Measurements from ENCODE around the gene SH2B3.

Gene SH2B3

DNA sequence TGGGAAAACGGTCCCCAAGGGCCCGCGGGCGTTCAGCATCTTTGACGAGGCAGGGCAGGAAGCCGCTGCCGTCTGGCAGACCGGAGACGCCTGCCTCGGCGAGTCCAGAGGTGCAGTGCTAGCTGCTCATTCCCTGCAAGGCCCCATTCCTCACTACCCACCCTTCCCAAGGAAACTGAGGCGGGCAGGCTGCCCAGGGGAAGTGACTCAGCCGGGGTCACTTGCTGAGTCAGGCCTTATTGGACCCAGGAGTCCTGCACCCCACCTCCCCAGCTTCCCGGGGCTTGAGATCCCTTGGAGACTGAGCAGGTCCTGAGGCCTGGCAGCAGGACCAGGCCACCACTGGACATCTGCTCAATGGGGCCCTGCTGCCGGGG is 3.7 kb downstream of the SH2B3 start:
- DNase-seq (ENCODE audit: low read depth in 2 of 2), result no peak

DNA sequence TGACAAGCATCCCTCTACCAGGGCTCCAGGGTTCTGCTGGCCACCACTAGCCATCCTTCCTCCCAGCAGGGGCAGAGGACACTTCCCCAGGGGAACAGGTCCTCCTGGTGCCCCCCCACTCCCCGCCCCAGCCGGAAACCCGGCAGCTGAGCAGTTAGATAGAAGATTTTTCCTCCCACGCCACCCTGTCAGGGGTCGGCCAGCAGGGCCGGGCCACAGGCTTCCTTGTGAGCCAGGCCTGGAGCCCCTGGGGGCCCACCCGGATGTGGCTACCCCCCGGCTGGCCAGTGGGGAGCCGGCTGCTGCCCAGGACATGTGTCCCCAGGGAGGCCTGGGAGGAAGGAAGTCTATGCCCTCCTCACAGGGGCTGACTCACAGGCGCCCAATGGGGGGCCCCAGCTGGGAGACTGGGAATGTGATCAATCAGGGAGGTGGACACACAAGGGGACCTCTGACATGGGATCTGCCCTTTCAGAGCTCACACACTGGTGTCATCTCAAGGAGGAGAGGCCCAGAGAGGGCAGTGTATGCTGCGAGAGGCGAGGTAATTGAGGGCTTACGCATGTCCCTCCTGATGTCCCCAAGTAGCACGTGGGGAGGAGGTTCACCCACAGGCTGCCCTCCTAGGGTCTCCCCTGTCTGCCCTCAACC is 4.2 kb downstream of the SH2B3 start:
- DNase-seq (ENCODE audit: low read depth in 2 of 2), result no peak

DNA sequence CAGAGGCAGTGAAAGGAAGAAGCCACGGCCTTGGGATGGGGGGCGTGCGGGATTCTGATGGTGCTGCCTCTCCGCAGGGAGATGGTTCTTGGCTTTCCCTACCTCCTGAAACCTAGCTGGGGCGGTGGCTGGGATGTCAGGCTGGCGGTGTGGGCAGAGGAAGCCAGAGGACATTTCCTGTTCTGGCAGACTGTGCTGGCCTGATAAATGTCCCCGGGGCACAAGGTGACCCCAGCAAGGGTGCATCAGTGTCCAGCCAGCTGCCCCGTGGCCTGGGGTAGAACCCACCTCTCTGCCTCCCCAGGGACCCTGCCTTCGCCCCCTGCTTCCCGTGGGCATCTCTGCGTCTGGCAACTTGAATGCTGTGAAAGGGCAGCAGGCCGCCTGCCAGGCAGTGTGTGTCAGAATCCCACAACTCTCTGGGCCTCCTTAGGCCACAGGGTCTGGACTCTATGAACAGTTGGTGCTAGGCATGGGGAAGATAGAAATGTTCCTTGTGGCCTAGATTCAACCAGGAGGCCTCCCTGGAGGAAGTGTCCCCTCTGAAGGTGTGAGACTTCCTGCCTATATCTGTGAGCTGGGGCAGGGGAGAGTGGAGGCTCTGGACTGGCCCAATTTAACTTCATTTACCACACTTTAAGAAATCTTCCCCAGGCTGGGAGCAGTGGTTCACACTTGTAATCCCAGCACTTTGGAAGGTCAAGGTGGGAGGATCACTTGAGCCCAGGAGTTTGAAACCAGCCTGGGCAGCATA is 4.9 kb downstream of the SH2B3 start:
- no peak for DNase-seq (ENCODE audit: low read depth in 2 of 2)

DNA sequence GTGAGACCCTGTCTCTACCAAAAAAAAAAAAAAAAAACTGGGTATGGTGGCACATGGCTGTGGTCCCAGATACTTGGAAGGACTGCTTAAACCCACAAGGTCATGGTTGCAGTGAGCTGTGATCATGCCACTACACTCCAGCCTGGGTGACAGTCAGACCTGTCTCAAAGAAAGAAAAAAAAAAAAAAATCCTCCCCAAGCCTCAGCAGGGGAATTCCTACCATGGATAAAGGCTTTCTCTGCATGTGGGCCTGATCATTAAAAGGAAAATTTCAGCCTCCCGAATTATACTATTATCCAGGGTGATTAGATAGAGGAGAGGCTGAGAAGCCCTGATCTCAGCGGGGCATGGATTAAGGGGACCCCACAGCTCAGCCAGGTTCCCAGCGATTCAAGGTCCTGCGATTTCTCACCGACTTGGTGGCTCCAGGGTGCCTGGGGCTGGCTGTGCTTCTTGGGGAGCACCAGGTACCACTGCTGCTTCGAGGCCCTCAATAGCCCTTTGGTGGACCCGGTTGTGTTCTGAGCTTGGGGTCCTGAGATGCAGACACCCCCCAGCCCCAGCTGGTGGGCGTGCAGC is 5.6 kb downstream of the SH2B3 start:
- no peak for DNase-seq (ENCODE audit: low read depth in 2 of 2)

DNA sequence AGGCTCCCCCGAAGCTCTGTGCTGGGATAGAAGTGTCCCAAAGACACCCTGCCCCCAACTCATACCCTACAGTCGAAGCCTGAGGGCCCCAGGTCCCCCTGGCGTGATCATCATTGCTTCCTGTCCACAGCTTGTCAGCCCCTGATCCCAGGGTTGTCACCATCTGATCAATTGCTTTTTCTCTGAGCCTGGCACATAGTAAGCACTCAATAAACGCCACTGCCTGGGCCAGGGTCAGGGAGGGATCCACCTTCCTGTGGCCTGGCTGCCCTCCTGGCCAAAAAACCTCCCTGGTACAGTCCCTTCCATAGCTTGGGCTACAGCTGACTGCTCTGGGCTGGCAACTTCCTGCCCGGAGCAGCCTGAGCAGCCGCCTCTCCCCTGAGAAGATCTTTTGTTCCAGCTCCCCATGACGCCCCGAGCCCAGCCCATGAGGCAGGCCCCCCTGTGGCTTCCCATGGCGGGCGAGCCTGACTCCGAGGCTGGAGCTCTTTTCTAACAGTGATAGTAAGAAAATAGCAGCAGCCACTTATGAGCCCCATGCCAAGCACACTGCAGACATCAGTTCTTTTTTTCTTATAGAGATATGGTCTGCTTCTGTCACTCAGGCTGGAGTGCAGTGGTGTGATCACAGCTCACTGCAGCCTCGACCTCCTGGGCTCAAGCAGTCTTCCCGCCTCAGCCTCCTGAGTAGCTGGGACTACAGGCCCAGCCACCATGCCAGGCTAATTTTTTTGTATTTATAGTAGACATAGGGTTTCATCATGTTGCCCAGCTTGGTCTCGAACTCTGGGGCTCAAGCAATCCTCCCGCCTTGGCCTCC is 6.5 kb downstream of the SH2B3 start:
- no peak for DNase-seq (ENCODE audit: low read depth in 2 of 2)

DNA sequence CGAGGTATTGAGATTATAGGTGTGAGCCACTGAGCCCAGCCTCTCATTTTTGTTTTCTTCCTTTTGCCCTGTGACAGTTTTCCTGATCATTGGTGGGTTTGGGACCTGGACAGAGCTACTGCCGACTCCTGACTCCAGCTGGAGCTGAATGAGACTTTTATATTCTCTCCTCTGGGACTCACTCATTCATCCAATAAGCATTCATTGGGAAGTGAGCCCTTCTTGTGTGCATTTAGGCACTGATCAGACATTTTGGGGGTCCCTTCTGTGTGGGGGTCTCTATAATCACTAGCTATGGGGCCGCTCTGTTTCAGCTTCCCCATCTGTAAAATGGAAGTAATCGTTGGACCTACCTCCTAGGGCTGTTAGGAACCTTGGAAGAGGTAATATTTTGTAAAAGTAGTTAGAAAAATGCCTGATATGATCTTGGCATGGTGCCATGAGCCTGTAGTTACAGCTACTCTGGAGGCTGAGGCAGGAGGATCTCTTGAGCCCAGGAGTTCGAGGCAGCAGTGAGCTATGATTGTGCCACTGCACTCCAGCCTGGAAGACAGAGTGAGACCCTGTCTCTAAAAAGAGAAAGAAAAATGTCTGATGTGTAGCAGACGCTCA is 7.2 kb downstream of the SH2B3 start:
- no peak for DNase-seq (ENCODE audit: low read depth in 2 of 2)

DNA sequence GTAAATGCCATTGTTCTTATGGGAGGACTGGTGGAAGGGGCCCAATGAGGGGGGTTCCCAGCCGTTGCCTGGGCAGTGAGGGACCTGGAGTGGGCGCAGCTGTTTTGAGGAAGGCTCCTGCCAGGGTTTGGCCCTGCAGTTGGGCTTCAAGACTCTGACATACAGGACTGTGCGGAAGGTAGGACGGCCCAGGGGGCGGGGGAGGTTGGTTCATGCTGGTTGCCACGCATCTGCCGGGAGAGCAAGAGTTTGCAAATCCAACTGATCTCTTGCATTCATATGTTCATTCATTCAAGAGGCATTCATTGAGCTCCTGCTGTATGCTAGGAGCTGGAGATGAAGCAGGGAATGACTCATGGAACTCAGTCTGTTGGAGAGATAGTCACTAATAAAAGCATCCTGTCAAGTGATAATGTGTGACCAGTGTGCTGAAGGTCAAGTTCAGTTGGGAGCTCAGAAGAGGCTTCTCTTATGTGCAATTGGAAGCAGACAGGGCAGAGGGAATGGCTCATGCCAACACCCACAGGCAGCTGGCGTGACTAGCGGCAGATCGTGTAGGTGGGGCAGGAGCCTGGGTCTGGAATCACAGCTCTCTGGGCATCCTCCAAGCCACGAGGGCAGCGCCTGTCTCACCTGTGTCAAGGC is 7.8 kb downstream of the SH2B3 start:
- no peak for DNase-seq (ENCODE audit: low read depth in 2 of 2)

DNA sequence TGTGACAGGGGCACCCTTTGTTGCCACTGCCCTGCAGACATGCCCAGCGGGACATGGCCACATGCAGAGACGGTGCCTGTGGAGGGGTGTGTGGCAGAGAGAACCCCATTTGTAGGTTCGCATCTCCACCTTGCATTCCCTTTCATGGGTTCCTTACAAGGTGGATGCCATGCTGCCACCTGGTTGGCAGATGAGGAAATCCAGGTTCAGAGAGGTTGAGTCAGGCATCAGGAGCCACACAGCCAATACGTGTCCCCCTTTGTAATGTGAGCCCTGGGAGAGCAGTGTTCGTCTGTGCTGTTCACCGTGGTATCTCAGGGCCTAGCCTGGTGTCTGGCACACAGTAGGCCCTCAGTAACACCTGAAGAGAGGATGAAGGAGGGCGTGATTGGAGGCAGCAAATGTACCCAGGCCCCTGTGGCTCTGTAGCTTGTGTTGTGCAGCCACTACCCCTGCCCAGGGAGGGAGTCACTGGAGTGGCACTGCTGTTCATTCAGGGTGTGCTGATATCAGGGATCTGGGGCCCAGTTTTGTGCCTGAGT is 9.1 kb downstream of the SH2B3 start:
- no peak for DNase-seq (ENCODE audit: low read depth in 2 of 2)

DNA sequence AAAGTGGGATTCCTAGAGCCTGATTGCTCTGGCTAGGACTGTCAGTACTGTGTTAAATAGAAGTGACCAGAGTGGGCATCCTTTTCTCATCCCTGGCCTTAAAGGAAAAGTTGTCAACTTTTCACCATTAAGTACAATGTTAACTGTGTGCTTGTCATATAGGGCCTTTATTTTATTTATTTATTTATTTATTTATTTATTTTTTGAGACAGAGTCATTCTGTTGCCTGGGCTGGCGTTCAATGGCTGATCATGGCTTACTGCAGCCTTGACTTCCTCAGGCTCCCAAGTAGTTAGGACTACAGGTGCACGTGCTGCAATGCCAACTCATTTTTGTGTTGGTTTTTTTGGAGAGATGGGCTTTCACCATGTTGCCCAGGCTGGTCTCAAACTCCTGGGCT is 11.6 kb downstream of the SH2B3 start:
- no peak for DNase-seq (ENCODE audit: low read depth in 2 of 2)

DNA sequence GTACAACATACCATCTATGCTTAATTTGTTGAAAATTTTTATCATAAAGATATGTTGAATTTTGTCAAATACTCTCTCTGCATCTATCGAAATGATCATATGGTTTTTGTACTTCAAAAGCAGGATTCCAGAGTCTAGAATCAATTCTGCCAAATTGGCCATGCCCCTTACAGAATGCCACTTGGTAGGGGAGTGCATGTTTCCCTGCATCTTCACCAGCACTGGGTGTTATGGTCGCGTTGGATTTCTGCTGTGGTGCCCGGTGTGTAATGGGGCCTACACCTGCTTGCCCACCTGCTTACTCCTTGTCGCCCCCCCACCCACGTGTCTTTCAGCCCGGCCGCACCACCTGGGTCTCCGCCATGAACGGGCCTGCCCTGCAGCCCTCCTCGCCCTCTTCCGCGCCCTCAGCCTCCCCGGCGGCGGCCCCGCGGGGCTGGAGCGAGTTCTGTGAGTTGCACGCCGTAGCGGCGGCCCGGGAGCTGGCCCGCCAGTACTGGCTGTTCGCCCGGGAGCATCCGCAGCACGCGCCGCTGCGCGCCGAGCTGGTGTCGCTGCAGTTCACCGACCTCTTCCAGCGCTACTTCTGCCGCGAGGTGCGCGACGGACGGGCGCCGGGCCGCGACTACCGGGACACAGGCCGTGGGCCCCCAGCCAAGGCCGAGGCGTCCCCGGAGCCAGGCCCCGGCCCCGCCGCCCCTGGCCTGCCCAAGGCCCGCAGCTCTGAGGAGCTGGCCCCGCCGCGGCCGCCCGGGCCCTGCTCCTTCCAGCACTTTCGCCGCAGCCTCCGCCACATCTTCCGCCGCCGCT is 12.3 kb downstream of the SH2B3 start:
- DNase-seq (ENCODE audit: low read depth in 2 of 2), result no peak

DNA sequence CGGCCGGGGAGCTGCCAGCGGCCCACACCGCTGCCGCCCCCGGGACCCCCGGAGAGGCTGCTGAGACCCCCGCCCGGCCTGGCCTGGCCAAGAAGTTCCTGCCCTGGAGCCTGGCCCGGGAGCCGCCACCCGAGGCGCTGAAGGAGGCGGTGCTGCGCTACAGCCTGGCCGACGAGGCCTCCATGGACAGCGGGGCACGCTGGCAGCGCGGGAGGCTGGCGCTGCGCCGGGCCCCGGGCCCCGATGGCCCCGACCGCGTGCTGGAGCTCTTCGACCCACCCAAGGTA is 12.8 kb downstream of the SH2B3 start:
- no peak for DNase-seq (ENCODE audit: low read depth in 2 of 2)

DNA sequence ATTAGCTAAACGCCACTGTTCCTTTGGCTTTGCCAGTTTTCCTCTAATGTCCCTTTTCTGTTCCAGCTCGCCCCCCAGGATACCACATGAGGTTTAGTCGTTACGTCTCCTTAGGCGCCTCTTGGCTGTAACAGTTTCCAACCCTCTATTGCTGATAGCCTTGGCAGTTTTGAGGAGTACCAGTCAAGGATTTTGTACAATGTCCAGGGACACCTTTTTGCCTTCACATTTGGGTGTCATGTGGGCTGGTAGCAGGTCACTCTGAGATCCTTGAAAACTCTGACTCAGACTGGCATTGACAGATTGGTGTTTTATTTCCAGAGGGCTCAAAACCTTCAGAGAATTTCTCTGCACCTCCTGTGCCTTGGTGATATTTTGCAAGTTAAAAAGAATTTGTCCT is 14.1 kb downstream of the SH2B3 start:
- no peak for DNase-seq (ENCODE audit: low read depth in 2 of 2)

DNA sequence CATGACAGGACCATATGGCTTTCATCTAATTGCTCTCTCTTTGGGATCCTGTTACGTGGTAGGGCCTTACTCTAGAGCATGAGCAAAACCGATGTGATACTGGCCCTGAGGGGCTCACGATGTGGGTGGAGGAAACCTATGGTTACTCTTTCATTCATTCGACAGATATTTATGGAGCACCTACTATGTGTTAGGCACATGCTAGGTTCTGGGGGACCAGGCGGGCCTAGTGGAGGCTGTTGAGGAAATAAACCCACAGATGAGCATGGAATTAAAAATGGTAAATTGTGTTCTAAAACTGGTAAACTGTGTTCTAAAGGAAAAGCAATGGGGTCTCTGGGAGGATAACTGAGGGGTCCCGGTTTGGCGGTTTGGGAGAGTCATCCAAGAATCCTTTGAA is 14.8 kb downstream of the SH2B3 start:
- DNase-seq (ENCODE audit: low read depth in 2 of 2), result no peak

DNA sequence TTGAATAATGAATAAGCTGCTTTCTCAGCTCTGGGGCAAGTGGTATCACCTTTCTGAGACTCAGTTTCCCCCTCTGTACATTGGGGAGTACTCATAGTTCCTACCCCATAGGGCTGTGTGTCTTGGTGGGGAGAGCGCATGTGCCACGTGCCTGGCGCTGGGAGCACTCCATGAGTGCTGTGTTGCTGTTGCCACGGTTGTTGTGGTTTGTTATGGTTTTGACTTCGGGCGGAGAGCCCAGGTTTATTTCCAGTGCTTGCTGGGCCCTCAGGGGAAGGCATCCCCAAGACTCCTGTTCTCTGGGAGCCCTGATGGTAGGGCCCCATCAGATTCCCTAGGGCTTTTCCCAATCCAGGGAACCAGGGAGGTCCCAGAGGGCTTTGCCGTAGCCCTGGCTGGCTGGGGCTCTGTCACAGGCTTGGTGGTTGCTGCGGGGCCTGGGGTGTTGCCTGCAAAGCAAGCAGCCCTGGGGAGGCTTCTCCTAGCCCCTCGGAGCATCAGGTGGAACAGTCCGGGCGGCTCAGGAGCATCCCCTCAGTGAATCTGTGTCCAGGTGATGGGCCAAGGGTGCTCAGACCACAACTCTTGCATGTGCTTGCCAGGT is 18.6 kb downstream of the SH2B3 start:
- no peak for DNase-seq (ENCODE audit: low read depth in 2 of 2)

DNA sequence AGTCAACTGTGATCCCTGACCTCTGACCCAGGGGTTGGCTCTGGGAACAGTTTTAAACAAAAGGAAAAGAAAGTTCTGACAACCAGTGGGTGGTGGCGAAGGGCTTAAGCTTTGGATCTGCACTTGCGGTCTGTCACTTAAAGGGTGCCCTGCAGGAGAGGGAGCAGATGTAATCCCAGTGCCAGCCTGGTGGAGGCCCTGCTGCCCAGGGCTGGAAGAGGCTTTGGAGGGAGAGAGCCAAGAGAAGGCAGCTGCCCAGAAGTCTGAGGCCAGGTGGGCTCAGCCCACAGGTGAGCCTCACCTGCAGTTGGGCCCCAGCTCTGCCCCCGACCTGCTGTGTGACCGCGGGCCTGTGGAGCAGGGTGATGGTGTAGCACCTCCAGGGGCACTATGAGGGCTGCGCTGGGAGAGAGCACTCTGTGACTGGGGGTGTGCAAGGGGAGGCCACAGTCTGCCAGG is 19.1 kb downstream of the SH2B3 start:
- DNase-seq (ENCODE audit: low read depth in 2 of 2), result no peak

DNA sequence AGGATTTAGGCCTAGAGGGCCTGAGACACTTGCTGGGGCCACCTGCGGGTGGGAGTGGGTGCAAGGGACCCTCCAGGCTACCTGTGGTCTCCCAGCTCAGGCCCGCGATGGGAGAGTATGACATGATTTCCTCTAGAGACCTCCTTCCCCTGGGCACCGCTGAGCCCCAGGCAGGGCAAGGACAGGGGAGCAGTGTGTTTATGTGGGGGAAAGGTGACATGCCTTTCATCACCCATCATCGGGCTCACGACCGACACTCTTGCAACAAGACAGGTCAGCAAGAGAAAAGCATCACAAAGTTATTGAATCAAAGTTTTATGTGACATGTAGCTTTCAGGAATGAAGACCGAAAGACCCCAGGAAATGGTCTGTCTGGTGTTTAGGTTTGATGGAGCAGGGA is 19.9 kb downstream of the SH2B3 start:
- DNase-seq (ENCODE audit: low read depth in 2 of 2), result no peak

DNA sequence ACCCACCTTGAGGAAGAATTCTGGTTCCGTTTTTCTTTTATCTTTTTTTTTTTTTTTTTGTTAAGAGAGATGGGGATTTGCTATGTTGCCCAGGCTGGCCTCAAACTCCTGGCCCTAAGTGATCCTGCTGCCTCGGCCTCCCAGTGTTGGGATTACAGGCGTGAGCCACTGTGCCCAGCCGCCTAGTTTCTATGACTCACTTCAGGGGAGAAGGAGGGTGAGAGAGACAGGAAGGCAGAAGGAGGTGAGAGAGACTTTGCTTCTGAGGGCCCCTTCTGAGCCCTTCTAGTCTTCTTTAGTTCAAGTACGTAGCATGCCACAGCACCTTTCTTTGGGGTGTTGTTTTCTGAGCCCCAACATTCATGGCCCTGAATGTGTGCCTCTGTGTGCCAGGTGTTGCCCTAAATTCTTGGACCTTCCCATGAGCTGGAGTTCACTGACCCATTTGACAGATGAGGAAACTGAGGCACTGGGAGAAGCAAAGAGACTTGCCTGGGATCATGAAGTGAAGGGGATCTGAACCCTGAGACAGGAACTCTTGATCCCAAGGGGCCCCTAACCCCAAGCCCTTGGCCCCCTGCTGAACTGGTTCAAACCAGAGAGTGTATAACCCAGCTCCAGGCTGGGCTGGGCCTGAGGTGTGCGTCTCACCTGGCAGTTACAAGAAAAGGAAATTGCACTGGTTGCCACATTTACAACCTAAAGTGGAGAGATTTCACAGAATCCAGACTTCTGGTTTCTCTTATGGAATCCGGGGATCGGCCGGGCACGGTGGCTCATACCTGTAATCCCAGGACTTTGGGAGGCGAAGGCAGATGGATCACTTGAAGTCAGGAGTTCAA is 20.8 kb downstream of the SH2B3 start:
- DNase-seq (ENCODE audit: low read depth in 2 of 2), result no peak

DNA sequence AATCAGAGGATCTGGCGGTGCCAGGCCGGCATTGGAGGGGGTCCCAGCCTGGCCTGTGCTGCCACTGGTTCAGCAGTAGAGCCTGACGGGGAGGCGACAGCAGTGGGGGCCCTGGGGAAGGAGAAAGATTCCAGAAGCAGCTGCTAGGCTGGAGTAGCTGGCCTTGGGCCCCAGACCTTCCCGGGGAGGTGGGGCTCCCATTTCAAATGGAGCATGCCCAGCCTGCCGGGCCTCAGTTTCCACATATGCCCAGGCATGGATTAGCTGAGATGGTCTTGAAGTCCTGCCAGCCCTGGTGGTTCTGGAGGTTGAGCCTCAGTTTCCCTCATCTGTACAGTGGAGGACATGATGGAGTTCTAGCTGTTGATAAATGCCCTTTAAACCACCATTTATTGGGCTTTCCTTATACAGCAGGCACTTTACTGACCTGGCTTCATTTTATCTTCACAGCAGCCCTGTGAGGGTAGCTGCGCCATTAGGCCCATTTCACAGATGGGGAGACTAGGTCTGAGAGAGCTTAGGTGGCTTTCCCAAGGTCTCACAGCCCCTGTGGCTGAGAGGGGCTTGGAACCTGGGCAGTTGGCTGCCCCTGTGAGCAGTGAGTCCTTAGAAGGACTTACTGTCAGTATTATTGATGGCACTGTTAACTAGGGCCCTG is 21.8 kb downstream of the SH2B3 start:
- no peak for DNase-seq (ENCODE audit: low read depth in 2 of 2)
